ENCODE measurements around the gene ANO1. TPM values are rescaled to one million over a fixed set of nuclear protein-coding genes. Genes with fewer than 3 reads are reported as not detected.

ANO1 gene
- total and polyA plus RNA-seq, 2 donors (not counting 1 experiment from before 2014, with no cell fraction given) = not detected

GRCh38 chr11:70063121-70063520 lies 15.0 kb upstream of the ANO1 start:
- Histone ChIP-seq H3K4me3 (ENCODE audit: control extremely low read depth in 1 of 5, extremely low read depth in 1 of 5, insufficient read depth in 1 of 5, low read depth in 2 of 5, low read length in 4 of 5) (no peak overlapping the region), H3K4me2 (replicated peaks; ENCODE audit: low read depth, low read length, poor library complexity, severe bottlenecking) (no peak overlapping the region), H3K9me3 (ENCODE audit: control extremely low read depth in 1 of 3, control insufficient read depth in 2 of 3, insufficient read depth in 1 of 3, low read length in 2 of 3) (no peaks in the 10 kb centered on the region), H3K4me1 (ENCODE audit: control insufficient read depth in 2 of 2, insufficient read depth in 2 of 2, low read length in 2 of 2) (no peaks in the 10 kb centered on the region), H2AFZ (ENCODE audit: insufficient read depth, low read depth, low read length, poor library complexity, severe bottlenecking) (no peak overlapping the region), H3K9ac (ENCODE audit: low read length) (no peak overlapping the region), H3K27me3 (replicated peaks in 1 of 4; ENCODE audit: control extremely low read depth in 1 of 4, control insufficient read depth in 3 of 4, insufficient read depth in 4 of 4, low read length in 3 of 4) (peaks cover 0 to 3% (median 1%) of the 10 kb centered on the region in 4 experiments), H3K36me3 (replicated peaks in 1 of 2; ENCODE audit: control extremely low read depth in 1 of 2, control insufficient read depth in 1 of 2, extremely low read depth in 1 of 2, insufficient read depth in 2 of 2, low read length in 1 of 2) (no peaks in the 10 kb centered on the region), H3K27ac (ENCODE audit: low read length in 2 of 2) (no peak overlapping the region), H4K20me1 (ENCODE audit: control insufficient read depth, insufficient read depth, low read length, poor library complexity, severe bottlenecking) (no peaks in the 10 kb centered on the region), H3K79me2 (ENCODE audit: control insufficient read depth, insufficient read depth, low read length) (no peaks in the 10 kb centered on the region)
- H3K9me3 Mint-ChIP-seq (ENCODE audit: insufficient read depth) = no peaks in the 10 kb centered on the region
- ATAC-seq (ENCODE audit: low read depth) (no peak), DNase-seq (no peak)
- POLR2A ChIA-PET = no interaction called here
- no peak overlapping the region for H3K4me3 Mint-ChIP-seq
- TF ChIP-seq EZH2 (IDR thresholded peaks at IDR 0.05; ENCODE audit: borderline replicate concordance, insufficient read depth, low read depth, low read length, poor library complexity, severe bottlenecking) = no peak
- TF ChIP-seq CTCF (IDR thresholded peaks at IDR 0.05) = no peak
- no peak overlapping the region for H3K27ac Mint-ChIP-seq
- no peaks in the 10 kb centered on the region for H3K4me1 Mint-ChIP-seq
- H3K27me3 Mint-ChIP-seq = peaks cover 19% of the 10 kb centered on the region
- CTCF ChIA-PET = no interaction called here
- 71% methylated on average over 1 of the region's 8 CpGs for WGBS (ENCODE audit: insufficient coverage)
- intact Hi-C loops (cut with micrococcal nuclease) = no loop called here

- no peaks in the 10 kb centered on the region for H3K36me3 ChIP-seq (replicated peaks in 1 of 2; ENCODE audit: control extremely low read depth in 1 of 2, control insufficient read depth in 1 of 2, extremely low read depth in 1 of 2, insufficient read depth in 2 of 2, low read length in 1 of 2)
- WGBS (ENCODE audit: insufficient coverage) = 83% methylated on average over 4 of the region's 4 CpGs
- Mint-ChIP-seq H3K4me1 (no peaks in the 10 kb centered on the region), H3K4me3 (no peak overlapping the region), H3K27me3 (peaks cover 23% of the 10 kb centered on the region), H3K9me3 (ENCODE audit: insufficient read depth) (no peaks in the 10 kb centered on the region), H3K27ac (no peak overlapping the region)
- DNase-seq (no peak), ATAC-seq (ENCODE audit: low read depth) (no peak)
- H3K79me2 ChIP-seq (ENCODE audit: control insufficient read depth, insufficient read depth, low read length) = no peaks in the 10 kb centered on the region
- no peak overlapping the region for H3K4me3 ChIP-seq (ENCODE audit: control extremely low read depth in 1 of 5, extremely low read depth in 1 of 5, insufficient read depth in 1 of 5, low read depth in 2 of 5, low read length in 4 of 5)
- H3K4me2 ChIP-seq (replicated peaks; ENCODE audit: low read depth, low read length, poor library complexity, severe bottlenecking) = no peak overlapping the region
- H3K9ac ChIP-seq (ENCODE audit: low read length) = no peak overlapping the region
- no peak for TF ChIP-seq CTCF (IDR thresholded peaks at IDR 0.05)
- TF ChIP-seq EZH2 (IDR thresholded peaks at IDR 0.05; ENCODE audit: borderline replicate concordance, insufficient read depth, low read depth, low read length, poor library complexity, severe bottlenecking) = no peak
- no peaks in the 10 kb centered on the region for H4K20me1 ChIP-seq (ENCODE audit: control insufficient read depth, insufficient read depth, low read length, poor library complexity, severe bottlenecking)
- H3K4me1 ChIP-seq (ENCODE audit: control insufficient read depth in 2 of 2, insufficient read depth in 2 of 2, low read length in 2 of 2) = no peaks in the 10 kb centered on the region
- POLR2A ChIA-PET = no interaction called here
- H2AFZ ChIP-seq (ENCODE audit: insufficient read depth, low read depth, low read length, poor library complexity, severe bottlenecking) = no peak overlapping the region
- no peaks in the 10 kb centered on the region for H3K9me3 ChIP-seq (ENCODE audit: control extremely low read depth in 1 of 3, control insufficient read depth in 2 of 3, insufficient read depth in 1 of 3, low read length in 2 of 3)
- CTCF ChIA-PET = no interaction called here
- H3K27me3 ChIP-seq (replicated peaks in 1 of 4; ENCODE audit: control extremely low read depth in 1 of 4, control insufficient read depth in 3 of 4, insufficient read depth in 4 of 4, low read length in 3 of 4) = peaks cover 0 to 7% (median 3%) of the 10 kb centered on the region in 4 experiments
- no peak overlapping the region for H3K27ac ChIP-seq (ENCODE audit: low read length in 2 of 2)
- intact Hi-C loops (cut with micrococcal nuclease) = no loop called here
Measured at GRCh38 chr11:70063555-70063954, 14.6 kb upstream of the ANO1 start.

All from B cell (primary cell).